OCI-LY7 (cell line): ENCODE measurements around the gene KIAA1671. TPM values are rescaled to one million over a fixed set of nuclear protein-coding genes. Genes with fewer than 3 reads are reported as not detected.

ENCODE experiments used
- BruUV-seq: library from RNA; stranded (reverse); fragments of 400-500 nt; replicated peaks from 2 replicates; lab custom pipeline; 2021; lab: Mats Ljungman, UMichigan
- CTCF ChIA-PET: fragments of 300-600 bp; sonication (Branson Sonifier 250); formaldehyde crosslinking; loops from one replicate; lab custom pipeline; 2022; ENCODE audit warnings: antibody characterized with exemption; ENCODE audit not compliant: unreplicated experiment; lab: Charles Lee
- POLR2A ChIA-PET: fragments of 300-600 bp; sonication (Branson Sonifier 250); formaldehyde crosslinking; loops from one replicate; lab custom pipeline; 2022; ENCODE audit warnings: antibody characterized with exemption; lab: Charles Lee
- DNase-seq: peaks from one replicate; pipeline ENCODE4 v3.0.0-alpha.2; 2015; ENCODE audit warnings: low spot score
- H2AFZ ChIP-seq: fragments of 200-600 bp; sonication (generic), shearing (Covaris generic); 2 replicates; pipeline ENCODE4 v1.6.1; 2014; ENCODE audit warnings: mild to moderate bottlenecking, antibody characterized with exemption, low read length, moderate library complexity
- H3K27ac ChIP-seq: fragments of 200-600 bp; sonication (generic); 2 replicates; pipeline ENCODE4 v1.5.1; 2014; ENCODE audit warnings: mixed run types, low read depth, mild to moderate bottlenecking, moderate library complexity, low read length, inconsistent platforms; ENCODE audit not compliant: poor library complexity, severe bottlenecking
- H3K36me3 ChIP-seq: fragments of 200-600 bp; sonication (generic); 2 replicates; pipeline ENCODE4 v1.6.1; 2014; ENCODE audit warnings: mild to moderate bottlenecking, antibody characterized with exemption, low read length, moderate library complexity, mixed read lengths; ENCODE audit not compliant: insufficient read depth
- H3K4me1 ChIP-seq: fragments of 200-600 bp; sonication (generic); 2 replicates; pipeline ENCODE4 v1.5.1; 2014; ENCODE audit warnings: mild to moderate bottlenecking, low read length; ENCODE audit not compliant: insufficient read depth, poor library complexity, severe bottlenecking
- H3K4me2 ChIP-seq: fragments of 200-600 bp; sonication (generic); 2 replicates; pipeline ENCODE4 v1.6.1; 2014; ENCODE audit warnings: mild to moderate bottlenecking, low read length
- H3K4me3 ChIP-seq: fragments of 200-600 bp; sonication (generic); 2 replicates; pipeline ENCODE4 v1.5.1; 2014; ENCODE audit warnings: mild to moderate bottlenecking, low read depth, low read length; ENCODE audit not compliant: poor library complexity, severe bottlenecking
- H3K79me2 ChIP-seq: fragments of 200-600 bp; sonication (generic); 2 replicates; pipeline ENCODE4 v1.6.1; 2016; ENCODE audit warnings: low read depth, mild to moderate bottlenecking, low read length, moderate library complexity, mixed read lengths; ENCODE audit not compliant: insufficient read depth
- H3K9me2 ChIP-seq: fragments of 200-600 bp; sonication (generic); 2 replicates; pipeline ENCODE4 v1.6.1; 2016; ENCODE audit warnings: mild to moderate bottlenecking, low read length, mixed read lengths; ENCODE audit not compliant: insufficient read depth
- H3K9me3 ChIP-seq: fragments of 200-600 bp; sonication (generic); 2 replicates; pipeline ENCODE4 v1.6.1; 2014; ENCODE audit warnings: mild to moderate bottlenecking, mixed run types, low read length, mixed read lengths
- H4K20me1 ChIP-seq: fragments of 200-600 bp; sonication (generic); 2 replicates; pipeline ENCODE4 v1.6.1; 2014; ENCODE audit warnings: mild to moderate bottlenecking, antibody characterized with exemption, low read length, moderate library complexity, mixed read lengths; ENCODE audit not compliant: insufficient read depth
- EZH2phosphoT487 ChIP-seq: fragments of 200-600 bp; sonication (generic); IDR thresholded peaks from 2 replicates; pipeline ENCODE4 v1.6.1; 2018; ENCODE audit warnings: low read depth, borderline replicate concordance, mild to moderate bottlenecking, mixed run types, antibody characterized with exemption, low read length, moderate library complexity, mixed read lengths
- intact Hi-C: fragments of 100-400 bp; cut with micrococcal nuclease; formaldehyde crosslinking; loops from one replicate; pipeline ENCODE4 v1.10.0; 2022; ENCODE audit not compliant: unreplicated experiment
- total RNA-seq, 2 experiments: library from RNA; depleted of rRNA in 1 of 2; stranded (reverse); fragments of >200 nt in 1 of 2; shearing (Covaris generic) in 1 of 2; gene quantifications; 2 replicates each; pipeline ENCODE4 v1.2.3, GENCODE V29; 2014 to 2022
- TF ChIP-seq, protein P1 (sequence below): fragments of 200-600 bp; sonication (generic); conservative IDR thresholded peaks from 2 replicates; pipeline ENCODE4 v1.5.1; 2014; ENCODE audit warnings: mild to moderate bottlenecking, antibody characterized with exemption, low read length, moderate library complexity, mixed read lengths

KIAA1671 gene
- total RNA-seq, 2 experiments from 2014 or later = not detected

DNA sequence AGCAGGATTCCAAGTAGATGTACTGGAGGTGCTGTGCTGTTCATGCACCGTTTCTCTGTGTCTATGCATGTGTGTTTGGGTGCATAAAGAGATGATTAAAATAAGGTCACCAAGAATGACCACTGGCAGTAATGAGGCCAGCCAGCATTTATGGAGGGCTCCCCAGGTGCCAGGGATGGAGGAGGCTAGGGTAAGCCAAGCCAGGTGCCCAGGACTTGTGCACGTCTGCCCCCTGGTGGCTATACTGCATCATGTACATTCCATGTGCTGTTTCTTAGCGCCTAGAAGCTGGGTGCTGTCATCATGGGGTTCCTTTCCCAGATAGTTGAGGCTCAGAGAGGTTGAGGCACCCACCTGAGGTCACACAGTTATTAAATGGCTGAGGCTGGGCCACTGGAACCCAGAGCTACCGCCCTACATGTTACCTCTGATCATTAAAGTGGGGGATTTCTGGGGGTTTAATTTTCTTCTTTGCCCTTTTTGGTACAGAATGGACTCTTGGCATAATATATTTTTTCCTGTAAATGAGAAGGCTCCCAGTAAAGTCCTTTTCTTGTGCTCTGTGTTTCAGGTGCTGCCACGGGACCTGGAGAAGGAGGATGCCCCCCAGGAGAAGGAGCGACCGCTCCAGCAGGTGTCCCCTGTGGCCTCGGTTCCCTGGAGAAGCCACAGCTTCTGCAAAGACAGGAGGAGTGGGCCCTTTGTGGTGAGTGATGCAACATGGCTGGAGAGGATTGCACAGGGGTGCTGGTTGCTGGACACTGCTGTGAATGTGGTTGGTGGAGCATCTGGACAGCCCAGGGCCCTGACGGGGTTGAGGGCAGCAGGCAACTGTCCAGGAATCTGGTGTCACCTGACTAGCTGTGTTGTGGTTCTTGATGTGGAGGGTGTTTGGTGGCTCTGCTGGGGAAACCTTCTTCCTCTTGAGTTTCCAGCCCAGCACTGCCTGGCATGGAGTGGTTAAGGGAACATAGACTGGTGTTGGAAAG is 96.4 kb downstream of the KIAA1671 start:
- Histone ChIP-seq H3K4me3 (no peak overlapping the region), H3K79me2 (no peaks in the 10 kb centered on the region), H3K9me2 (no peaks in the 10 kb centered on the region), H4K20me1 (no peaks in the 10 kb centered on the region), H3K27ac (no peak overlapping the region), H3K36me3 (no peaks in the 10 kb centered on the region), H3K4me2 (no peak overlapping the region), H2AFZ (no peak overlapping the region), H3K4me1 (no peaks in the 10 kb centered on the region), H3K9me3 (0 out of 2 replicates have a peak, but pooled peaks cover 4% of the 10 kb centered on the region)
- intact Hi-C loops = loop anchor here (2.0 to 10.0 kb wide), 2 partner anchors 110 to 284 kb away; no protein-coding TSS in a partner anchor
- POLR2A ChIA-PET = interaction anchor here (0.5 to 0.6 kb wide), 2 partner anchors 24 to 150 kb away, joined by 3 to 4 read pairs; no protein-coding TSS in a partner anchor
- CTCF ChIA-PET = interaction anchor here (0.6 kb wide), 1 partner anchor 1178 kb away, joined by 4 read pairs; no protein-coding TSS in a partner anchor
- peak; percentile 67 for DNase-seq
- BruUV-seq = no TSS peak
- no peak for TF ChIP-seq EZH2phosphoT487
- TF ChIP-seq, protein P1, sequence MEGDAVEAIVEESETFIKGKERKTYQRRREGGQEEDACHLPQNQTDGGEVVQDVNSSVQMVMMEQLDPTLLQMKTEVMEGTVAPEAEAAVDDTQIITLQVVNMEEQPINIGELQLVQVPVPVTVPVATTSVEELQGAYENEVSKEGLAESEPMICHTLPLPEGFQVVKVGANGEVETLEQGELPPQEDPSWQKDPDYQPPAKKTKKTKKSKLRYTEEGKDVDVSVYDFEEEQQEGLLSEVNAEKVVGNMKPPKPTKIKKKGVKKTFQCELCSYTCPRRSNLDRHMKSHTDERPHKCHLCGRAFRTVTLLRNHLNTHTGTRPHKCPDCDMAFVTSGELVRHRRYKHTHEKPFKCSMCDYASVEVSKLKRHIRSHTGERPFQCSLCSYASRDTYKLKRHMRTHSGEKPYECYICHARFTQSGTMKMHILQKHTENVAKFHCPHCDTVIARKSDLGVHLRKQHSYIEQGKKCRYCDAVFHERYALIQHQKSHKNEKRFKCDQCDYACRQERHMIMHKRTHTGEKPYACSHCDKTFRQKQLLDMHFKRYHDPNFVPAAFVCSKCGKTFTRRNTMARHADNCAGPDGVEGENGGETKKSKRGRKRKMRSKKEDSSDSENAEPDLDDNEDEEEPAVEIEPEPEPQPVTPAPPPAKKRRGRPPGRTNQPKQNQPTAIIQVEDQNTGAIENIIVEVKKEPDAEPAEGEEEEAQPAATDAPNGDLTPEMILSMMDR = peak; percentile 87

DNA sequence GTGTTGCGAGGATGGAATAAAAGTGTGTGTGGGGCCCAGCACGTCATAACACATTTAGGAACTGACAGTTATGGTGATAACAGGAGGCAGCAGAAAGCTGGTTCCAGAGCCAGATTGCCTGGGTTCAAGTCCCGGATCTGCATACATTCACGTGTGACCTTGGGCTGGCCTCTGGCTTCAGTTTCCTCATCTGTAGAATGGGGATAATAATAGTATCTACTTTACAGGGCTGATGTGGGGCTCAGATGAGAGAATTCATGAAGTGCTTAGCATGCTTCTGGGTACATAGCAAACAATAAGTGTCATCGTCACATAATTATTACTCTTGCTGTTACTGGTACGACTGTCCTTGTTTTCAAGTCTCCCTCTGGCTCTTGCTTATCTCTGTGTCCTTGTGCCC is 97.3 kb downstream of the KIAA1671 start:
- no peak for DNase-seq
- Histone ChIP-seq H3K79me2 (no peaks in the 10 kb centered on the region), H3K27ac (no peak overlapping the region), H3K4me1 (no peaks in the 10 kb centered on the region), H4K20me1 (no peaks in the 10 kb centered on the region), H3K36me3 (no peaks in the 10 kb centered on the region), H2AFZ (no peak overlapping the region), H3K9me3 (0 out of 2 replicates have a peak, but pooled peaks cover 4% of the 10 kb centered on the region), H3K4me3 (no peak overlapping the region), H3K9me2 (no peaks in the 10 kb centered on the region), H3K4me2 (no peak overlapping the region)
- TF ChIP-seq, protein P1 = no peak
- TF ChIP-seq EZH2phosphoT487 = no peak
- intact Hi-C loops = loop anchor here (2.0 to 10.0 kb wide), 2 partner anchors 111 to 285 kb away; no protein-coding TSS in a partner anchor
- POLR2A ChIA-PET = interaction anchor here (0.5 kb wide), 1 partner anchor 151 kb away, joined by 4 read pairs; no protein-coding TSS in a partner anchor
- no TSS peak for BruUV-seq
- CTCF ChIA-PET = no interaction called here
